Stimulated activated CD8-positive, alpha-beta memory T cell treated with anti-CD3 and anti-CD28 coated beads, Interleukin-4, amount 100 ng/mL, for 1 hour (primary cell): Measurements from ENCODE around the gene TREX2.

Experiments
- DNase-seq, 2 donors: peaks; one replicate each; pipeline ENCODE4 v3.0.0-alpha.2; 2020; ENCODE audit warnings: low read depth in 2 of 2, low spot score in 1 of 2

TREX2 gene

DNA sequence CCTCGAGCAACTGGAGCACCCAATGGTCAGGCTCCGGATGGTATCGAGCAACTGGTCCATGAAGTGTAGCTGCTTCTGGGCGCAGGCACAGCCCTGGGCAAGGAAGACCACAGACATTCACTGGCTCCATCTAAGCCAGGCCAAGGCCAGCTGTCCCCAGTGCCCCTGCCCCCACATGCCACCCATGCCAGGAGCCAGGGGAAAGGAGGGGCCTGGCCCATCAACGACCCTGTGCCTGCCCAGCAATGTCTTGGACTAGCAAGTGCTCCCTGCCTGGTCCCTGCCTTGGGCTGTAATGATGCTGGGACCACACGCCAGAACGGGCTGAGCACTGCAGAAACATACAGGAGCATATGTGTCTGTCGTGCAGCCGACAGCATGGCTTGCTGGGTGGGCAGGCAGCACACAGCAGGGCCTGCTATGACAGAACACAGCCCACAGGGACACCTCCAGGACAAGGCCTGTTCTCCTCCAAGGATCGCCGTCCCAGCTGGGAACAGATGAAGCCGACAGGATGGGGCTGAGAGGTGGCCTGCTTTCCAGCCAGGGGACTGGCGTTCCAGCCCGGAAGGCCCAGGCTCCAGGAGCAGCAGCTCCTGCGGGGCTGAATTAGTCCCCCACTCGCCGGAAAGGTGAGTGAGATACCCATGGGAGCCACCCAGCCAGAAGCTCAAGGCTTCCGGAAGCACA, 11.4 kb upstream of the TREX2 start:
- no peak for DNase-seq

GRCh38 chrX:153456704-153457103, 10.8 kb upstream of the TREX2 start:
- DNase-seq: no peak

DNA sequence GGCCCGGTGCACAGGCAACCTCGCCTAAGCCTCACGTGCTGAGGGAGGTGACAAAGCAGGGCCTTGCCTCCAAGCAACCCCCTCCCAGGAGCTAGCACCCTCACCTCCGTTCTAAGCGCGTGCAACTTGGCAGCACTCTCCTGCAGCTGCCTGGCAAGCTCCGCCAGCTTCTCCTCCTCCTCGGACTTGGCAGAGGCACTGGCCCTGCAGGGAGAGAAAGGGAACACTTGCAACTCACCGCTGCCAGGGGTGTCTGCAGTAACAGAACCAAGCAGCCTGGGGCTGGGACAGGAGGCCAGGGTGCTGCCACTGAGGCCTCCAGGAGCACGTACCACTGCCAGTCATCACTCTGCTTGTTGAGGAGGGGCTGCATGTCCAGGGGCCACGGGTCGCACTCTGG, 10.3 kb upstream of the TREX2 start:
- DNase-seq: no peak

GRCh38 chrX:153455571-153455970, 9.7 kb upstream of the TREX2 start:
- DNase-seq: no peak

DNA sequence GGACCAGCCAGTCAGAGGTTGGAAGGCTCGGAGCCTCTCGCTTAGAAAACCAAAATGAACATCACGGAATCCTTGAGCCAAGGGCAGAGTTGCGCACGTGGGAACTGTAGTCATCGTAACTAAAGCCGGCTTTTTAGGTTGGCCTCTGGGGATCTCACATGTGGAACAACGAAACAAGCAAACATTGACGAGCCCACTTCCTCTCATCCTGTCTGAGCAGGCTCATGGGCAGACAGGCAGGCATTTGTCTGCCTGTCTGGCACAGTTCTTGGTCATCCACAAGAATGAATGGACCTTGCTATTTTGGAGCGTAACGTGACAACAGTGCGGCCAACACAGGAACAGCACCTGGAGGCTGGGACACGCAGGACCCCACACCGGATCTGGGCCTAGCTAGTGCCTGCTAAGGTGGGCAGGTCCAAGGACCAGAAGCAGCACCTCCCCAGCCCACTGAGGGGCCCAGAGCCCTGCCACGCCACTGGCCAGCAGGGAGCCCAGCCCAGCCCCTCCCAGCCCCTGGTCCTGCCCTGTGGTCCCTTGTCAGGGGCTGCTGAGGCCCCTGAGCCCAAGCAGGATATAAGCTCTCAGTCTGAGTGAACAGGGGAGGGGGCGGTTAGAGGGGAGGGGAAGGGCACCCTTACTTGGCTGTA, 9.2 kb upstream of the TREX2 start:
- DNase-seq: no peak

DNA sequence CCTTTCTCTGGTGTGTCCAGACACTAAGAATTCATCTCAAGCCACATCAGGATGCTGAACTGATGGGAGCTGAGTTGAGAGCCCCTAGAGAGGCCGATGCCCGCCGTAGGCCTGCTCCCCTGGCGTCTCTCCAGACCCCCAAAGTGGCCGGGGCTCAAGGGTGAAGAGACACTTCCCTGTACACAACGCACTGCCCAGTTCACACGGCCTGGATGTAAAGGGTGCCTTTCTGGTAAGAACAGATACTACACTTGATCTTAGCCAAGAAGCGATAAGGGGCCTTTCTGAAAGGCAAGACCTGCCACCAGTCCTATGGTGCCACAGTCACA, 5.1 kb upstream of the TREX2 start:
- DNase-seq: no peak

- no peak for DNase-seq
Measured at GRCh38 chrX:153450114-153450948, 4.5 kb upstream of the TREX2 start.

DNA sequence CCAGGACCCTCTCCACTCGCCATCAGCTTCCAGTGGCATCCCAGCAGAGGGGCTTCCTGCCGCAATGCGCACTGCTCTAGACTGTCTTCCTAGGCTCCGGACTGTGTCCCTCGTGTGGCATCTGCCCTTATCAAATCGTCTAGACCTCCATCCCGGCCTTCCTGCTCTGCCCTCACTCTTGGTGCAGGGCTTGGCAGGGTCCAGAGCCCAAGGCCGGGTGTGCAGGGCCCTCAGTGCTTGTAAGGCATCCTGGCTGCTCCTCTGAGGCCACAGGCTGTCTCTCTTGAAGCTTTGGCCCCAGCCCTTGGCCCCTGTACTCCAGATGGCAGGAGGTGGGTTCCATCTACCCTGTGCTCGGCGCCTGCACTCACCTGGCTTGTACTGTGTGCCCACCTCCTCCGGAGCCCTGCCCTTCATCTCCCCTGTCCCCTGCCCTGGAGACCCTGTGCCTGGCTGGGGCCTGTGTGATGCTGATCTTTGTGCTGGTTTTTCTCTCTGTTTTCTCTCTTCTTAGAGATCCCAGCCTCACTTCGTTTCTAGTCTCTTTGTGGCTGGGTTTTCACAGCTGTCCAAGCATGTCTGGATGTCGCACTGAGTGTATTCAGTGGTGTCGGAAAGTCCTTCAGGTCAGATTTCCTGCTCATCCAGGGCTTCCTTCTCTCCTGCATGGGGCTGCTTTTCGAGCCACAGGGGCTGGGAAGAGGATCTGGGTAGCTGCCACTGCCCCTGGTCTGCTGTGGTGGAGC, 3.7 kb upstream of the TREX2 start:
- DNase-seq: no peak

DNA sequence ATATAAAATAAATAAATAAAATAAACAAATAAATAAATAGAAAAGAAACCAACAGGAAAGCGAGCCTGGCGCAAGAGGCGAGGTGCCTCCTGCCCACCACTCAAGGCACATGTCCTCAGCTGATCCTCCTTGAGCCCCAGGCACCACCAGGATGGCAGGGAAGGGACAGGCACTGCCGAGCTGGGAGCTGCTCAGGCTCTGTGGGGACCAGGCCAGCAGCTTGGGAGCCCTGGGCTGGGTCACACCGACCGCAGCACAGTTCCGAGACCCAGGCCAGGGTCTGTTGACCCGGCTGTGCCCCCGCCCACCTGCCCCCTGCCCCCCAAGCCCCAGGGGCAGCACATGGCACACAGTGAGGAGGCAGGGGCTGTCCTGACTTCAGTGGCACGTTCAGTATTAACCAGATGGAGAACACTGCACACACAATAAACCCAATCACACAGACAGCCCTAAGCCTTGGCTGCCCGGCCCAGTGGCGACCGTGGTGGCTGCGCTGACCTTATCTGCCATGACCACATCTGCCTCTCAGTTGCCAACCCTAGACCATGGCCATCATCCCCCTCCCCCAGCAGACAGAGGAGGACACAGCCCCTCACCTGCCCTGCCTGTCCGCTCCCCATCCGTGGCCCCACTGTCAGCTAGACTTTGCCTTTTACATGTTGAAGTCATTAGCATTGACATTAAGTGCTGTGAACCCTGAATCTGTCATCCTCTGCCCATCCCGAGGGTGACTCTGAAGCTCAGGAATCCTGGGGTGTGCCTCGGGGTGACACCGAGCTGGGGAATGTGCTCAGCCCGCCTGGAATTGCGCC, 2.9 kb upstream of the TREX2 start:
- no peak for DNase-seq

- no peak for DNase-seq
Measured at GRCh38 chrX:153447581-153447960, 1.7 kb upstream of the TREX2 start.

DNA sequence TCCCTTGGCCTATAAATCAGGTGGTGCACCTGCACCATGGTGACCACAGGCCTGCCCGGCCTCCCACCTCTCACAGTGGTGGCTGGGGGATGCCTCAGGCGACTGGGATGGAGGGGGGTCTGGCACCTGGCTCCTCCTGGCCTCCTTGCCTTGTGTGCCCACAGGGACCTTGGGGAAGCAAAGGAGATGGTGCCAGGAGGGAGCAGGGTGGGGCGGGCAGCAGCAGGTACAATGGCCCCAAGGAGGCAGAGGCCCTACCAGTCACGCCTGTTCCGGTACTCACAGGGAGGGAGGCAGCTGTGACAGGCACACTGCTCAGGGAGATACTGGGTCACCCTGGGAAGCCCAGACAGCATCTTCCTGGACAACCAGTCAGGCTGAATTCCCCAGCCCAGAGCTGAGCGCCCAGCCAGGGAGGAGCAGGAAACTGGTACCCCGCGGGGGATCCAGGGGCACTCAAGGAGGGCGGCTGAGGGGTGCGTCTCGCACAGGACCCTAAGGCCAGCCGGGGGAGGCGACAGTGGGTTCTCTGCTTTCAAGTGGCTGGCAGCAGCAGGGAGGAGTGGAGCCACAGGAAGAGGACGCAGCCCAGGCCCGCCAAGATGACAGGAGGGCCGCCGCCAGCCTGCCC, 1.2 kb upstream of the TREX2 start:
- DNase-seq: no peak

DNA sequence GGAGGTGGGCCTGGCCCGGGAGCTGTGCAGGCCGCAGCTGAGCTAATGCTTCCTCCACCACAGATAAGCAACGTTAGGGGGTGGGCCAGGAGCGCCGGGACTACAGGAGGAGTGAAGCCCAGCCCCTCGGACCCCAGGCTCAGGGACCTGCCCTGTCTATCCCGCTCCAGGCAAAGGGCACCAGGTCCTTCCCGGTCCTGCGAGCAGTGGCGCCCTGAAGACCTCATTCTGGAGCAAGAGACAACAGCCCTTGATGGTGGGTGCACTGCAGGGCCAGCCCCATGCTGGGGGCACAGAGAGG, 730 bp upstream of the TREX2 start:
- DNase-seq: no peak

- no peak for DNase-seq
Measured at GRCh38 chrX:153445106-153445855, 575 bp downstream of the TREX2 start.

GRCh38 chrX:153444333-153445011, 1.4 kb downstream of the TREX2 start:
- no peak for DNase-seq

GRCh38 chrX:153443476-153444332, 2.2 kb downstream of the TREX2 start:
- DNase-seq: no peak

DNA sequence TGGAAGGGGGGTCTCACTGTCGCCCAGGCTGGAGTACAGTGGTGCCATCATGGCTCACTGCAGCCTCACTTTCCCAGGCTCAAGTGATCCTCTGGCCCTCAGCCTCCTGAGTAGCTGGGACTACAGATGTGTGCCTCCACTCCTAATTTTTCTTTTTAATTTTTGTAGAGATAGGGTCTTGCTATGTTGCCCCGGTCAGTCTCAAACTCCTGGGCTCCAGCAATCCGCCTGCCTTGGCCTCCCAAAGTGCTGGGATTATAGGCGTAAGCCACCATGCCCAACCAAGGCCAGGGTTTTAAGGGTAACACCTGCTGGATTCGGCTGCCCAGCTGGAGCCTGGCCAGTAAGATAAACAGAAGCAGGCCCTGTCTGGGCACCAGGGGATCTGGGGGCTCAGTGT, 3.4 kb downstream of the TREX2 start:
- no peak for DNase-seq

DNA sequence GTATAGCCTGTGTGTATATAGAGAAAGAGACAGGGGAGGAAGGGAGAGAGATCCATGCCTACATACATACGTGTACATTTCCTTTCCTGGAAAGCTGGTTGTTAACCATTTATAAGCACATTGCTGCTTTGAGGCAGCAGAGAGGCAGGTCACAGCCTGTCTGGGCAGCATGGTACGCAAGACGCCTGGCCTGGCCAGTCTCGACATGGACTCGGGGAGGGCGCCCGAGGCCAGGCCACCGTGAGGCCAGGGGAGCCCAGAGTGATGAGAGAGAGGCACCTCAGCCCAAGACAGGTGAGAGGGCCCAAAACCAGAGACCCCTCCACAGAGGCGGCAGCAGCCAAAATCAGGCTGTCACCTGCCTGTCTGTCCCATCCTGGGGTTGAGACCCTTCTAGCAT, 3.9 kb downstream of the TREX2 start:
- no peak for DNase-seq

- DNase-seq: no peak
Measured at GRCh38 chrX:153441296-153441695, 4.6 kb downstream of the TREX2 start.
